ENCODE measurements around the gene MAST4. TPM values are rescaled to one million over a fixed set of nuclear protein-coding genes. Genes with fewer than 3 reads are reported as not detected.

MAST4 gene
- polyA plus RNA-seq, 1 experiment: 11.6 TPM

DNA sequence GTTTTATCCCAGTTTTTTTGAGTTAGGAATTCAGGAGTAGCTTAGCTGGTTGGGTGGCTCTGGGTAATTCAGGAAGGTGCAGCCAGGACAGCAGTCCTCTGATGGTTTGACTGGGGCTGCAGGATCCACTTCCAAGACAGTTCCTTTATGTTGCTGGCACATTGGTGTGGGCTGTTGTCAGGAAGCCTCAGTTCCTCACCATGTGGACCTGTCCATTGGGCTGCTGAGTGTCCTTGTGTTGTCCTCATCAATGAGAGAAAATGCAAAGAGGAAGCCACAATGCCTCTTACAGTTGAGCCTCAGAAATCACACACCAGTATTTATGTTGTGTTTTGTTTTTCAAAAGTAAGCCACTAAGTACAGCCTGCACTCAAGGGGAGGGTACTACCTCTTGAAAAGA, 140.9 kb downstream of the MAST4 start:
- TF ChIP-seq, protein P1, sequence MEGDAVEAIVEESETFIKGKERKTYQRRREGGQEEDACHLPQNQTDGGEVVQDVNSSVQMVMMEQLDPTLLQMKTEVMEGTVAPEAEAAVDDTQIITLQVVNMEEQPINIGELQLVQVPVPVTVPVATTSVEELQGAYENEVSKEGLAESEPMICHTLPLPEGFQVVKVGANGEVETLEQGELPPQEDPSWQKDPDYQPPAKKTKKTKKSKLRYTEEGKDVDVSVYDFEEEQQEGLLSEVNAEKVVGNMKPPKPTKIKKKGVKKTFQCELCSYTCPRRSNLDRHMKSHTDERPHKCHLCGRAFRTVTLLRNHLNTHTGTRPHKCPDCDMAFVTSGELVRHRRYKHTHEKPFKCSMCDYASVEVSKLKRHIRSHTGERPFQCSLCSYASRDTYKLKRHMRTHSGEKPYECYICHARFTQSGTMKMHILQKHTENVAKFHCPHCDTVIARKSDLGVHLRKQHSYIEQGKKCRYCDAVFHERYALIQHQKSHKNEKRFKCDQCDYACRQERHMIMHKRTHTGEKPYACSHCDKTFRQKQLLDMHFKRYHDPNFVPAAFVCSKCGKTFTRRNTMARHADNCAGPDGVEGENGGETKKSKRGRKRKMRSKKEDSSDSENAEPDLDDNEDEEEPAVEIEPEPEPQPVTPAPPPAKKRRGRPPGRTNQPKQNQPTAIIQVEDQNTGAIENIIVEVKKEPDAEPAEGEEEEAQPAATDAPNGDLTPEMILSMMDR (IDR thresholded peaks at IDR 0.05; ENCODE audit: low read depth, low read length): no peak
- H3K4me3 ChIP-seq (ENCODE audit: low read depth, low read length): no peak overlapping the region
- H3K27me3 ChIP-seq (ENCODE audit: control insufficient read depth, insufficient read depth, low read length): peaks cover 4% of the 10 kb centered on the region
- no peaks in the 10 kb centered on the region for H3K9me3 ChIP-seq (ENCODE audit: control insufficient read depth, insufficient read depth, low read length)
- CTCF ChIA-PET: no interaction called here
- DNase-seq (ENCODE audit: low read depth, low spot score): no peak
- H3K27ac ChIP-seq (ENCODE audit: low read depth, low read length): no peak overlapping the region
- POLR2A ChIA-PET: no interaction called here

DNA sequence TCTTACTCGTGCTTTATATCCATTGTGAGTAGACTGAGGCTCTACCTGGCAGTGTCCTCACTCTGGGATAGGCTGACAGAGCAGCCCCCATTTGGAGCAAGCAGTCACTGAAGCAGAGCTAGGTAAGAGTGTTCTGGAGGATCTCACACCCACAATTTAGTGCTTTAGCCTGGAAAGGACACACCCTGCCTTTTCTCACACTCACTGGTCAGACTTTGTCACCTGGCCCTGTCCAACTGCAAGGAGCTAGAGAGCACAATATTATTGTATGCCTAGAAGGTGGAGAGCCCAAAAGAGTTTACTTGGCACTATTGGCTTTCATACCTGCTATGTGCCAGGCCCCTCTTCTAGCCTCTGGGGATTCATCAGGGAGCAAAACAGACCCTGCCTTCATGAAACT, 141.9 kb downstream of the MAST4 start:
- TF ChIP-seq, protein P1 (IDR thresholded peaks at IDR 0.05; ENCODE audit: low read depth, low read length): no peak
- Histone ChIP-seq H3K9me3 (ENCODE audit: control insufficient read depth, insufficient read depth, low read length) (no peaks in the 10 kb centered on the region), H3K27ac (ENCODE audit: low read depth, low read length) (no peak overlapping the region), H3K27me3 (ENCODE audit: control insufficient read depth, insufficient read depth, low read length) (peaks cover 4% of the 10 kb centered on the region), H3K4me3 (ENCODE audit: low read depth, low read length) (no peak overlapping the region)
- DNase-seq (ENCODE audit: low read depth, low spot score): no peak
- CTCF ChIA-PET: no interaction called here
- POLR2A ChIA-PET: no interaction called here

DNA sequence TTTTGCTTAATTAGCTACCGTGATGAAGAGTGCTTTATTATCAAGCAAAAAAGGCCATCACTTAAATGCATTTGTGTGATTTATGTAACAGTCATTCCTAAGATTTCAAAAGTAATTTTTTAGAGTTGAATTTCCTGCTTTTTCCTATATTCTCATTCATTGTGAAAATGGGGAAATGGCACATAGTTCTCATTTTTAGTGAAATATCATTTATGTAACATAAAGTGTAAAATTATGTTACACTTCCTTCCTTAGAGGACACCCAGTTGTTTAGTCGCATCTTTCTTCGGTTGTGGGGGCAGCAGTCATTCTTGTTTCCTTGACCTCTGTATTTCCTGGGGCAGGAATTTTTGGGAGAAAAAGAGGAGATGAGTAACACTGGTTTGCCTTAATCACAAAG, 142.8 kb downstream of the MAST4 start:
- H3K4me3 ChIP-seq (ENCODE audit: low read depth, low read length): no peak overlapping the region
- H3K27ac ChIP-seq (ENCODE audit: low read depth, low read length): no peak overlapping the region
- no peak for DNase-seq (ENCODE audit: low read depth, low spot score)
- ChIA-PET CTCF (no interaction called here), POLR2A (no interaction called here)
- no peaks in the 10 kb centered on the region; the same call in 1 of the 2 replicates for H3K9me3 ChIP-seq (ENCODE audit: control insufficient read depth, insufficient read depth, low read length)
- H3K27me3 ChIP-seq (ENCODE audit: control insufficient read depth, insufficient read depth, low read length): peaks cover 4% of the 10 kb centered on the region
- TF ChIP-seq, protein P1 (IDR thresholded peaks at IDR 0.05; ENCODE audit: low read depth, low read length): no peak

DNA sequence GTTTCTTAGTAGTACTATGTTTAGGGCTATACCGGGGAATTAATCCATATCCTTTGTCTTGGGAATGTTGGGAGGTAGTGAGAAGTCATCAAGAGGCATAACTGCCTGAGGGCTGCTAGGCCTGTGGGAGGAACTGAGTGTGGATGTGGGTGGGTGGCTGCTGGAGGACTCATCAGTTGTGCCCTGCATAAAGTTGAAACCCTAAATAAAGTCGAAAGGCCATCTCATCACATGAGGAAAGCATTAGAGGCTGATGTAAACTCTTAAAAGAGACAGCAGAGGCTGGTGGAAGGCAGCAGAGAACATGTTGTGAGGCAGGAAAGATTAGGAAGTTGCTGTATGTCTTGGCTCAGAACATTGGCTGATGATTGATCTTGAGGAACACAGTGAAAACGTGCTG, 143.8 kb downstream of the MAST4 start:
- H3K9me3 ChIP-seq (ENCODE audit: control insufficient read depth, insufficient read depth, low read length): no peaks in the 10 kb centered on the region; the same call in 1 of the 2 replicates
- CTCF ChIA-PET: no interaction called here
- POLR2A ChIA-PET: no interaction called here
- no peak overlapping the region for H3K27ac ChIP-seq (ENCODE audit: low read depth, low read length)
- H3K4me3 ChIP-seq (ENCODE audit: low read depth, low read length): no peak overlapping the region
- TF ChIP-seq, protein P1 (IDR thresholded peaks at IDR 0.05; ENCODE audit: low read depth, low read length): no peak
- no peak for DNase-seq (ENCODE audit: low read depth, low spot score)
- peaks cover 4% of the 10 kb centered on the region for H3K27me3 ChIP-seq (ENCODE audit: control insufficient read depth, insufficient read depth, low read length)

DNA sequence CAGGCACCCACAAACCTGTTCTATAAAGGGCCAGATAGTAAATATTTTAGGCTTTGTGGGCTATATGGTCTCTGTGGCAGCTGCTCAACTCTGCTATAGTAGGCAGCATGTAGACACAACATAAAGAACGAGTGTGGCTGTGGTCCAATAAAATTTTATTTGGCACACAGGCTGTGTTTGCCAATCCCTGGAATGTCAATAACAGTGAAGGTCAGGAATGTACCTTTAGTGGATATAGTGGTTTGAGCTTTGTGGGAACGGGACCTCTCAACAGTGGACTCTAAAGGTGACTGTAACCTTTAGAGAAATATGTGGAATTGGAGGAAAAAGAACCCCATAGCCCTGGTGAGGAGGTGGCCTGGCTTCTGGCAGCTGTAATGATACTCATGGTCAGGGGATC, 145.2 kb downstream of the MAST4 start:
- Histone ChIP-seq H3K9me3 (ENCODE audit: control insufficient read depth, insufficient read depth, low read length) (no peaks in the 10 kb centered on the region; the same call in 1 of the 2 replicates), H3K27ac (ENCODE audit: low read depth, low read length) (no peak overlapping the region), H3K4me3 (ENCODE audit: low read depth, low read length) (no peak overlapping the region), H3K27me3 (ENCODE audit: control insufficient read depth, insufficient read depth, low read length) (peaks cover 4% of the 10 kb centered on the region)
- ChIA-PET CTCF (interaction anchor here (1.5 kb wide), 1 partner anchor 435 kb away, joined by 6 read pairs; no protein-coding TSS in a partner anchor), POLR2A (no interaction called here)
- TF ChIP-seq, protein P1 (IDR thresholded peaks at IDR 0.05; ENCODE audit: low read depth, low read length): no peak
- DNase-seq (ENCODE audit: low read depth, low spot score): no peak
